A673 (cell line): ENCODE data around the gene AMZ2.

Experiments
- CTCF ChIP-seq: fragments of 300-800, 200-600 bp; sonication (generic); conservative IDR thresholded peaks from 2 replicates; pipeline ENCODE4 v1.5.1; 2017; ENCODE audit warnings: low read depth, mild to moderate bottlenecking, antibody characterized with exemption, low read length, moderate library complexity, mixed read lengths
- EZH2 ChIP-seq: fragments of 200-600 bp; sonication (generic); IDR thresholded peaks from 2 replicates; pipeline ENCODE4 v1.6.1; 2017; ENCODE audit warnings: borderline replicate concordance, low read depth, mild to moderate bottlenecking, mixed read lengths, antibody characterized with exemption, low read length; ENCODE audit not compliant: poor library complexity, severe bottlenecking

- TF ChIP-seq EZH2 (no peak), CTCF (no peak)
These were observed 42.1 kb downstream of the AMZ2 start for GRCh38 chr17:68289936-68290267.
